Glomerular visceral epithelial cell (primary cell): ENCODE data around the gene FMO5.
A peak's percentile ranks its signal among the peaks of the same experiment; 100 is the strongest.
"Not testable (repeated sequence)": the region's sequence is repeated elsewhere in the genome, so short reads cannot be mapped to it uniquely, and the experiment has no call there.

Experiments used
- DNase-seq: peaks from one replicate; pipeline ENCODE4 v3.0.0-alpha.2; 2016; ENCODE audit errors: extremely low spot score

The FMO5 gene

DNA sequence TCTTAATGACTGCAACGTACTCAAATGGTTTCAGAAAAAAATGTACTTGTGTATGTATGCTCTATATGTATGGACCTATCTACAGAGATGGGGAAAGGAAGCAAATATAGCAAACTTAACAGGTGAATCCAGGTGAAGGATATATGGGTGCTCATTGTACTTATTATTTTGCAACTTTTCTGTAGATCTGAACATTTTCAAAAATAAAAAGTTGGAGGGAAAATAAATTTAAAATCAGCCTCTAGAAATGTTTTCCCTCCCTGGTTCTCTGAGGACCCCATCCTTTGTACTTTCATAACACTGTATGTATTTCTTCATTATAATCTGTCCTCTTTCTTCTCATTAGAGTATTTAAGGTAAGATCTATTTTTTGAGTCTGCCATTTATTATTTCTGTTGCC, 17.9 kb downstream of the FMO5 start:
- no peak for DNase-seq

DNA sequence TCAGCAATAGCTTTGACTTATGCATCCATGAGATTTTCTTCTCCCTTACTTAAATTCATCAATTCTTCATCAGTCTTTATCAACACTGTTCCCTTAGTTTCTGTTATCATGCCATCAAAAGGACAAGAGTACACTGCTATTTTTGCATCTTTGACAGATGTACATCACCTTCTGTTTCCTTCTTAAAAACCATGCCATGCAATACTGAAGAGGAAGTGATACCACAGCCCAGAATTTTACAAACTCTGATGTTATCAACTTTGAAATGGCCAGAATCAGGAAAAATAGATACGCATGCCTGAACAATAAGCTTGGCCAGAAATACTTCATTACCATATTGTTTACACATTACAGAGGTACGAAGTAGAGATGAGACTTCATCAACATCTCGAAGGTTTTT, 21.1 kb downstream of the FMO5 start:
- no peak for DNase-seq

DNA sequence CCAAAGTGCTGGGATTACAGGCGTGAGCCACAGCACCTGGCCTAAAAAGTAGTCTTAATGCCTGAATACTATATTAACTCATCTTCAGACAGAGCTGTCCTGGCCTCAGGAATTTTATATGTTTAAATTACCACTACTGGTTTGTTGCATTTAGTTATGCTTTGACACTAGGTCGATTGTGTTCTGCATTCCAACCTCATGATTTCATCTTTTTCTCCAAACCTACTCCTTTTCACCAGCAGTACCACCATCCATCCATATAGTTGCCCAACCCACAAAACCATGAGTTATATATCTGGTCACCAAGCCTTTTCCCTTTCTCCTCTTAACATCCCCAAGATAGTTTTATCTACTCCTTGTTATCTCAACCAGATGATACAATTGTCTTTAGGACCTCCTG, 22.6 kb downstream of the FMO5 start:
- peak; percentile 50 for DNase-seq

DNA sequence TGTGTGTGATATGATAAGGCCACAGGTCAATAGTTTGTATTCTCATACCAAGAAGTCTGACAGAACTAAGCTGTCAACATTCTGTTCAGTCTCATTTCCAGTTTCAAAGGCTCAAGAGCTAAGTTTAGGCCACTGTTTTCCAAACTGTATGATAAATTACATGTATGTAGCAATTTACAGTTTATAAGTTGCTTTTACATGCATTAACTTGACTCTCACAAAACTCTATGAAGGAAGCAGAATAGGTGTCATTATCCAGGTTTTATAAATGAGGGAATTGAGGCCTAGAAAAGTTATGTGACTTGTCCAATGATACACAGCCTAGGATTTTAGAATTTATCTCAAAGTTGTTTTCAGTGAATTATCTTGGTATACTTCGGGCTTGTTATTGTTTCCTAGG, 23.4 kb downstream of the FMO5 start:
- no peak for DNase-seq

DNA sequence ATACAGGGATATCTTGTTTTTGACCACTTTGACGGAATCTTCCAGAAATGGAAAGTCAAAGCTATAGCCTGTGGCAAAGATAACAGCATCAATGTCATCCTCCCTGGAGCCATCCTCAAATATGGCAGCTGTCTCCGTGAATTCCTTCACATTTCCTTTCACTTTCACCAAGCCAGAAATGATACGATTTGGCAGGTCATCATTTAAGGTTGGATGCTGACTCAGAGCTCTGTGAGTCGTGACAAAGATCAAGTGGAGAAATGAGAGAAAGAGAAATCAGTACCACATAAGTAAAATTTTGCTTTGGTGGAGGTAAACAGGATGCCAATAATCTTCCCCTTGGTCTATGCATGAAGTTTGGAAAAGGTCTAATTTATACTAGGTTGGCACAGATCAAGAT, 23.9 kb downstream of the FMO5 start:
- peak; percentile 46 for DNase-seq

DNA sequence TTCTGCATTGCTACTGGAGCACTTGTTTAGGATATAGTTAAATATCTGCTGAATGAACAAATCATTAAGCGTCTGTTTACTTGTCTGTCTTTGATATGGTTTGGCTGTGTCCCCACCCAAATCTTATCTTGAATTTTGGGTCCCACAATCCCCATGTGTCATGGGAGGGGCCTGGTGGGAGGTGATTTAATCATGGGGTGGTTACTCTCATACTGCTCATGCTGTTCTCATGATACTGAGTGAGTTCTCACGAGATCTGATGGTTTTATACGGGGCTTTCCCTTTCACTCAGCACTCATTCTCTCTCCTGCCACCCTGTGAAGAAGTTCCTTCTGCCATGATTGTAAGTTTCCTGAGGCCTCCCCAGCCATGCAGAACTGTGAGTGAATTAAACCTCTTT, 27.8 kb downstream of the FMO5 start:
- DNase-seq: not testable (repeated sequence)

DNA sequence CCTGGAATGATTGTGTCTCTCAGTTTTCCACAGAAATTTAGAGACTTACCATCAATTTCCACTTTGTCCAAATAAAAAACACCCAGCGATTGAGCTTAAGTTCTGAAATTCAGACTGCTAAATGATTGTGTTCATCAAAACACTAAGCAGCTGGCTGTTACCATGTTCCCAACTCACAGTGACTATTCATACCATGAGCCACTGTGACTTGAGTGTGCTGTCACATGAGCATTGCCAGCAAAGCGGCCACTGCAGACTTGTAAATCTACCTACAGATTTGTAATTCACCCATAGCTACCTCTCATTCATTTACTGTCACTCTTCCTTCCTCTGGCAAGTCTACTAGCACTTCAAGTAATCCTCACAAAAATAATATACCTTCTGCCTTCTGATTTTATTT, 35.6 kb downstream of the FMO5 start:
- no peak for DNase-seq

DNA sequence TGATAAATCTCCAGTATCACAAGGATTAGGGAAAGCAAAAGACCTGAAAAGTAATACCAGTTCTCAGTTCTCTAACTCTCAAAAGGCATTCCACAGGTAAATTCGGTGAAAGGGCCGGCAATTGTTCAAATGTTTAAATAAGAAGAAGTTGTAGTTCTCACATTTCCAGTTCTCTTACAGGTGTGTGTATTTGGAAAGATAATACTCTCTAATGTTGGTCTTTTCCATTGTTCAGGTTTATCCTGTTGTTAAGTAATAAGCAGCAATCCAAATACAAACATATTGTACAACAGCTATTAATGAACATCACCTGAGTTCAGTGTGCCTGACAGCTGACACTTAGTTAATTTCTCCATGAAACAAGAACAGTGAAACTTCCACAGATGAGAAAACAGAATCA, 39.7 kb downstream of the FMO5 start:
- no peak for DNase-seq

DNA sequence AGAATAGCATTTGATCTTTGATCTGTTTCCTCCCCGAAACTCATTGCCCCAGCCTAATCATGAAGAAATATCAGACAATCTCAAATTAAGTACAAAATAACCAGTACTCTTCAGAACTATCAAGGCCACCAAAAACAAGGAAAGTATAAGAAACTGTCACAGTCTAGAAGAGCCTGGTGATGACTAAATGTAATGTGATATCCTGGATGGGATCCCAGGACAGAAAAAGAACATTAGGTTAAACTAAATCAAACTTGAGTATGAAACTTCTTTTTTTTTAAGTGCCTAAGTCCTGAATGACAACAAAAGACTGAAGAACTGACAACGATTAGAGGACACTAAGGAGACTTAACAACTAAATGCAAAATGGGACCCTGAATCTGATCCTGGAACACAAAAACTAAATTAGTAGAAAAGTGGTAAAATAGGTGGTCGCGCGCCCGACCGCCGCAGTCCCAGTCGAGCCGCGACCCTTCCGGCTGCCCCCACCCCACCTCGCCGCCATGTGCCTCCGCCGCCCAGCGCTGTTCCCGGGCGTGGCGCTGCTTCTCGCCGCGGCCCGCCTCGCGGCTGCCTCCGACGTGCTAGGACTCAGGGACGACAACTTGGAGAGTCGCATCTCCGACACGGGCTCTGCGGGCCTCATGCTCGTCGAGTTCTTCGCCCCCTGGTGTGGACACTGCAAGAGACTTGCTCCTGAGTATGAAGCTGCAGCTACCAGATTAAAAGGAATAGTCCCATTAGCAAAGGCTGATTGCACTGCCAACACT, 47.3 kb downstream of the FMO5 start:
- no peak for DNase-seq

DNA sequence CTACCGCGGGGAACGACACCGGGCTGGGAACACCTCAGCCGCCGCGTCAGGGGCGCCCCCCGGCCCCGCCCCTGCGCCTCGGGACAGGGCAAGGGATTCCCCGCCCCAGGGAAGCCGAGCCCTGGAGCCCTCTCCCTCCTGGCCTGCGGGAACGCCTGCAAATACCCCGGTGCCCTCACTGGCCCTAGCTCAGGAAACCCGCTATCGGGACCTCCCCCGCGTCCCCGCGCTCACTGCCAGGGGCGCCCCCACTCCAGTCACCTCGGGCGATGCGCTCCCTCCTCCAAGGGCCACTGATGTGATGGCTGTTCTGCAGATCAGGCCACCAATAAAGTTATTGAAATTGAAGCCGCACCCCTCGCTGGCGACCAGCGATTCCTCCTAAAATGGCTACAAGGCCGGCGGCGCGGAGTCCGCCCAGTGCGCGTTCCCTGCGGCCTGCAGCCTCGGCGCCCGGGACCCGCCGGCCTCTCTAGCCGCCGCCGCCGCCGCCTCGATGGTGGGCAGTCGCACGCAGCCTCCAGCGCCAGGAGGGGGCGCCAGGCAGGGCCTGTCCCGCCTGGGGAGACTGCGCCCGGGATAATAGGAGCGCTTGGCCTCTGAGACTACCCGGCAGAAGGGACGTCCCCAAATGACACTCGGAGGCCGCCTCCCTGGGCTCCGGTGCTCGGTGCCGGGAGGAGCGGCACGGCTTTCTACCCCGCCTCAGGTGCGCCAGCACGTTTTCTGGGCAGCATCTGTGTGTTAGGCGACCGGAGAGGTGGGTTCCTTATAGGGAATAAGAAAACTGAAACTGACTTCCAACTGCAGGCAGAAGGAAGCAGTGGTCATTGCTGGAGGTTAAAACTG, 52.7 kb downstream of the FMO5 start, which contains the start of gene PRKAB2:
PRKAB2 (minus strand) TSS at position 303 of the 849 bp plus-strand sequence. CDS start 326 bp downstream, outside the sequence.
- DNase-seq: peak; percentile 96

DNA sequence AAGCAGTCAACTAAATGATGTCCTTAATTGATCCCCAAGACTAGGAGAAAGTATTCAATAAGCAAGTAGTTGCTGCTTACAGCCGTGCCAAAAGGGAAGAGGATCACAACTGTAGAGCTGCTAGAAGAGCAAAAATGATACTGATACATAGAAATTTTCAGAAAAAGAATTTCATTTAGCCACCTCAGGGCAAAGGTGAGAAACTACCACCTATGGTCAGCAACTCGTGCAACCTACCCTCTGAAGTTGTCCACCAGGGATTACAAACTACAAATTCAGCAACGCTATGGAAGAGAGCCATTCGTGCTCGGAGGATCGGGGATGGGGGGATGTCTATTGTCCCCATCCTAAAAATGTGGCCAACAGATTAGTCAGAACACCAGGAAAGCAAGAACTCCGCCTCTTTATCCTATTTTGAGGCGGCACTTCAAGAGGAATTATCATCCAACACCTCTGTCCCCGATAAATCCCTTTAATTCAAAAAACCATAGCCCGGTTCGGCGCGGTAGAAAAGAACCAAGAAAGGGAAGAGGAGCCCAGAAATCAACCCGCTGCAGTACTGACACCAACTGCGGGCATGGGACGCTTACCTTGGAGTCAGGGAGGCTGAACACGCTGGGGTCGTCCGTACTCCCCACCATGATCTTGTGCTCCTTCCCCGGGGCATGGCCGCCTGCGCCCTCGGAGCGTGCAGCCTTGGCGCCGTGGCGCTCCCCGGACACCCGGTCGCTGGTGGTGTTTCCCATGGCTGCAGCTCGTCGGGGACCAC, 53.6 kb downstream of the FMO5 start:
- DNase-seq: peak; percentile 13

DNA sequence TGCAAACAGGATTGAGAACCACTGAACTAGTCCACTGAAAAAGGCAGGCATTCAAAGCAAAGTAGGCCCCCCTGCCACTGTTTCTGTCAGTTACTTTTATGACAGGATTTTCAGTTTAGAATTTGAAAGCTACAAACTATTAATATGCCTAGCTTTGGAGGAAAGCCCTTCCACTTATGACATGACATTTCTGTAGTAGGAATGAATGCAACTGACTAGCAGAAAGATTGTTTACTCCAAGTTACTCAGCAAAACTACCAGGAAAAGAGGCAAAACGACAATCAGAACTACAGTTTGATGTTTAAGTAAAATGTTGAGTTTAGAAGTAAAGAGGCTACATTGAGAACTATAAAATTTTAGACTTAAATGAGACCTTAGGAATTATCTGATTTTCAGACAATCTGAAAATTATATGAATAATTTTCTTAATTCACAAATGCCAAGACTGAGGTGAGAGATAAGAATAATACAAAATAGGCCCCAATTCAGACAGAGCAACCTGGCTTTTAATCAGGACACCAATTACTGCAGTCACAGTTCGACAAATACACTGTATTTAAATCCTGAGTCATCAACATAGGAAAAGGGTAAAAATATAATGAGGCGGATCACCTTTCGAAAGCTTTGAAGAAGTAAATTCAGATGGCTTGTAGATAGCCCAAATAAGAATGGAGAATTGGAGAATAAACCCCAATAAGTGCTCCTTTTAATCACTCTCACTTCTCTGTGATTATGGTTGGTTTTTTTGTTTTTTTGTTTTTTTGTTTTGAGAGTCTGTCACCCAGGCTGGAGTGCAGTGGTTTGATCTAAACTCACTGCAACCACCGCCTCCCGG, 55.1 kb downstream of the FMO5 start:
- DNase-seq: no peak

DNA sequence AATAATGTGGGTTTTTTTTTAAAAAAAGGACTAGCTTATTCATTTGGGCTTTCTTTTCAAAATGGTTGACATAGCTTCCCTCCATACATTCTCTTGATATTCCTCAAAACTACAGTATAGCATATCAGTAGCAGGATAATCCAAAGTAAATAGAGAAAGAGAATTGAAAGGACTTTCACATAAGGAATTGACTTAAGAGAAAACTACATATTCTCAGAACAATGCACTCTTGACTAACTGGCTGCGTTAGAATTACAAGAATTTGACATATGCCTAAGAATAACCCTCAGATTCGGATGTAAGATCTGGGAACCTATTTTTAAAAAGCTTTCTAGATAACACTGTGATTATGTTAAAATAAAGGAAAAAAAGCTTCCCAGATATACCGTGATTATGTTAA, 56.0 kb downstream of the FMO5 start:
- DNase-seq: no peak

DNA sequence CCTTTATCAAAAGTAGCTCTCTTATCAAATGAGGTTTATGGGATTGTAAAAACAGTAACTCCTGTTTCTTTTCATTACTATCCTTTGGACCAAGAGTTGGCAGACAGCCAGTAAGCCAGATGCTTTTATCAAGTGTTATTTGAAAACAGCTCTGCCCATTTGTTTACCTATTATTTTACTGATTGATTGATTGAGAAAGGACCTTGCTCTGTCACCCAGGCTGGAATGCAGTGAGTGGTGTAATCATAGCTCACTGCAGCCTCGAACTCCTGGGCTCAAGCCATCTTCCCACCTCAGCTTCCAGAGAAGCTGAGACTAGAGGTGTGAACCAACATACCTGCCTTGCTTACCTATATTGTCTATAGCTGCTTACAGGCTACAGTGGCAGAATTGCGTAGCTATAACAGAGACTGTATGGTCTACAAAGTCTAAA, 56.5 kb downstream of the FMO5 start:
- DNase-seq: peak; percentile 21

DNA sequence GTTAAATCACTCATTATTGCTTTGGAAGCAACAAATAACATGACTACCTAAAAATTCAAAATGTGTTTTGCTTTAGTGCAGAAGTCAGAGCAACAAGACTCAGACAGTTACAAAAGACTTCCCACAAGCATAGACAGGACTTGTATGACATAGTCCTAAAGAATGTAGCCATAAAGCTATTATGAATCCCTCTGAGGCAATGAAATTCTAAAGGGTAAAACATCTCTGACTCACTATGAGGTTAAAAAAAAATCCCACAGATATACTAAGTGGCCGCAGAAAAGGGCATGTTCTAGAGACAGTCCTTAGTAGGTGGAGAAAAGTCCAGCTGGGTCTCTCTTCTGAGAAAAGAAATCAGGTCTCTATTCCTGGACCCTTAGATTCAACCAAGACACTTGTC, 57.8 kb downstream of the FMO5 start:
- peak; percentile 88 for DNase-seq

DNA sequence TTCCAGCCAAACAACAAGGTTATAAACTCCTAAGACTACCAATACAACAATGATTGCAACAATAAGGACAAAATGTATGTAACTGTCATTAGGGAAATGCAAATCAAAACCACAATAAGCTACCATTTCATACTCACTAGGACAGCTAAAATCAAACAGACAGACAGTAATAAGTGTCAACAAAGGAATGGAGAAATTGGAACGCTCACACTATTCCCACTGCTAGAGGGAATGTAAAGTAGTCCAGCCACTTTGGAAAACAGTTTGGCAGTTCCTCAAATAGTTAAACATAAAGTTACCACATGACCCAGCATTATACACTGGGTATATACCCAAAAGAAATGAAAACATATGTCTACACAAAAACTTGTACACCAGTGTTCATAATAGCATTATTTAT, 62.1 kb downstream of the FMO5 start:
- no peak for DNase-seq

DNA sequence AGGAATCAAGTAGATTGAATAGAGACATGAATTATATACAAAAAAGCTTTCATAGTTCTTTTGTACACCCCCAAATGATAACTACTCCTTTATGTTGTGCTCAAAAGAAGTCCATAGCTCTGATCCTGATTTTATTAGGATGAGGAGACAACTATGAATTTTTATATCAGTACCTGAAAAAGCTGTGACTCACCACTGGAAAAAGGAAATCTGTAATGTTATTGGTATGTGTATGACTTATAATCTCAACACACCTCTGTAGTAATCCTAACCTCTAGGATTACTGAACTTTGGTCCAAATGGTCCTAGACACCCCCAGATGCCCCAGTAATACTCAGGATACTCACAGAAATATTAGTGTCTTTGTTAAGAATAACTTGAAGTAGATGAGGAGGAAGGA, 63.0 kb downstream of the FMO5 start:
- DNase-seq: no peak

DNA sequence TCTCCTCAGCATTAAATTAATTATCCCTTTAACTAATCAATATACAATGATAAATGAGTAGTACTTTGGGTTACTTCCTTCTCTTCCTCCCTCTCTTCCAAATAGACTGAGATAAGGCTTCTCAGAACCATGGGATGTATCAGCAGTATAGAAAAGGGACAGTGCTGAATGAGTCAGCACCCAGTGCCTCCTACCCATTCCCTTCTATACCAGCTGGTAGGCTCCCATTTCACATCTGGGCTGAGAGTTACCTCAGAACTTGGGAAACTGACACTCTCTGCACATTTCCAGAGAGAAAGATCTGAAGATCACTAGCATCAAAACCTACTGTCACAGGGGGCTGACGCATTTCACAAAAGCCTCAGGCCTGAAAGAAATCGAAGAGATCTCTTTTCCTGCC, 68.0 kb downstream of the FMO5 start:
- DNase-seq: not testable (repeated sequence)

DNA sequence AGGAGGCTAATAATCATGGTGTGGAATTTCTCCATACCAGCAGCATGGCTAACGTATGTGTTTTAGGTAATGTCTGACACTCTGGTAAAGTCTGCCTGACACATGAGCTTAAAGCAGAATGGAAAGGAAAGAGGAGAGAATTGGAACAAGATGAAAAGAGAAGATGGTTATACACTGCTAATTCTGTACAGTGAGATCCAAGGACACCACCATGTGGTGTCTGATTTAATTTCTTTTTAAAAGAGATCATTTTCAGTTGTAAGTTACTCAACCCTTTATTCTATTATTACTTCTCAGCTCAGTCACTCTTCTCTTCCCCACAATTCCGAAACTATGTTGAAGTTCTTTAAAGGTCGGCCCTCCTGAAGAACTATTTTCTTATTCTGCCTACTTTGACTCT, 68.5 kb downstream of the FMO5 start:
- no peak for DNase-seq

DNA sequence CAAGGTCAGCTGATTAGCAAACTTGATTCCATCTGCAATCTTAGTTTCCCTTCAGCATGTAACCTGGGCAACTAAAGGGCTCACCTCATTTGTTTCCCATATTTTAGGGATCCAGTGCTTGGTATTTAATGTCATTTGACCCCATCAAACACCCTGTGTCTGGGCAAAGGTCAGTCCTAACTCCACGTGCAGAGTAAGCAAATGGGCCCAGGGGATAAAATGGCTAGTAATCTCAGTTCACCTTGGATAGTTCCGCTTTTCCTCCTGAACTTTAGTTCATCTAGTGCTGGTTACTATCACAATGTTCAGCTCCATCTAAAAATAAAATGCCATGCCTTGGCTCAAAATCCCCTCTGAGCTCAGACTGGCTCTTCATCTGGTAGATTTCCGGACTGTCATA, 72.4 kb downstream of the FMO5 start:
- DNase-seq: no peak

DNA sequence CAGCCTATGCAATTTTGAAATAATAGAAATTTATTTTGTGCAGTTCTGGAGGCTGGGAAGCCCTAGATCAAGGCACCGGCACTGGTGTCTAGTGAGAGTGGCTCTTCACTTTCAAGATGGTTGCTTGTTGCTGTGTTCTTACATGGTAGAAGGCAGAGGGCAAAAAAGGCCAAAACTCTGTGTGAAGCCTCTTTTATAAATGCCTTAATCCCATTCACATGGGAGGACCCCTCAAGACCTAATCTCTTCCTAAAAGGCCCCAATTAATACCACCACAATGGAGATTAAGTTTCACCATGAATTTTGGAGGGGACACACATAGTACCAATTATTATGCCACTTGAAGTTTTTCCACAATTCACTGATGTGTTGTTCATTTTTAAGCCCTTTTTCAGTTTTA, 73.9 kb downstream of the FMO5 start:
- no peak for DNase-seq
